SJCRH30 (cell line): ENCODE measurements around the gene MCFD2. TPM values are rescaled to one million over a fixed set of nuclear protein-coding genes. Genes with fewer than 3 reads are reported as not detected.
A peak's percentile ranks its signal among the peaks of the same experiment; 100 is the strongest.
"Not testable (repeated sequence)": the region's sequence is repeated elsewhere in the genome, so short reads cannot be mapped to it uniquely, and the experiment has no call there.

Experiments
- DNase-seq, 2 experiments: peaks; one replicate each; pipeline ENCODE4 v3.0.0-alpha.2; 2015 to 2020
- H3K27ac ChIP-seq: fragments of 250-450 bp; sonication (Bioruptor Pico); 2 replicates; pipeline ENCODE4 v1.5.1; 2020; ENCODE audit warnings: mild to moderate bottlenecking, moderate library complexity
- H3K27me3 ChIP-seq: fragments of 250-450 bp; sonication (Bioruptor Pico); 2 replicates; pipeline ENCODE4 v1.5.1; 2020; ENCODE audit warnings: mild to moderate bottlenecking, moderate library complexity
- H3K36me3 ChIP-seq: fragments of 250-450 bp; sonication (Bioruptor Pico); 2 replicates; pipeline ENCODE4 v1.5.1; 2020; ENCODE audit warnings: mild to moderate bottlenecking, moderate library complexity
- H3K4me1 ChIP-seq: fragments of 250-450 bp; sonication (Bioruptor Pico); 2 replicates; pipeline ENCODE4 v1.5.1; 2020; ENCODE audit warnings: mild to moderate bottlenecking, moderate library complexity
- H3K4me3 ChIP-seq: fragments of 250-450 bp; sonication (Bioruptor Pico); 2 replicates; pipeline ENCODE4 v1.5.1; 2020; ENCODE audit warnings: mild to moderate bottlenecking, moderate library complexity
- H3K9me3 ChIP-seq: fragments of 250-450 bp; sonication (Bioruptor Pico); replicated peaks from 2 replicates; pipeline ENCODE4 v1.5.1; 2020; ENCODE audit warnings: mild to moderate bottlenecking, moderate library complexity
- total RNA-seq: library from RNA; depleted of rRNA; stranded (reverse); fragments of >200 nt; shearing (Covaris generic); gene quantifications from 2 replicates; pipeline ENCODE4 v1.2.3, GENCODE V29; 2014

The MCFD2 gene
- total RNA-seq, 1 experiment from 2014 or later = 113 TPM

DNA sequence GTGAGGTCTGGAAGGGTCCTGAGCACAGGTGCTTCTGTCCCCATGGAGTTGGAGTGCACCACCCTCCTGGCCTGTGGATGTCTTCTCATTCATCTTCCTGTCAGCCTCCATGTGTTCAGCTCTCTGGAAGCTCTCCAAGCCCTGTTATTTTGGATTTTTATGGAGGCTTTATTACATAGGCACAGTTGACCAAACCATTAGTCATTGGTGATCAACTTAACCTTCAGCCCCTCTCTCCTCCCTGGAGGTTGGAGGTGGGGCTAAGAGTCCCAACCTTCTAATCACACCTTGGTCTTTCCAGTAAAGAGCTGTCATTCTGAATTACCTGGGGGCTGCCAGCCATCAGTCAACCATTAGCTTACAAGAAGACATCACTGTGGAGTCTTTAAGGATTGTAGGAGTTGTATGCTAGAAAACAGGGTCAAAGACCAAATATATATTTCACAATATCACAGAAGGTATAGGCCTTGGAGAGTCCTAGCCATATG, 7.5 kb upstream of the MCFD2 start:
- no peak for DNase-seq
- Histone ChIP-seq H3K4me1 (no peaks in the 10 kb centered on the region), H3K4me3 (no peak overlapping the region)

DNA sequence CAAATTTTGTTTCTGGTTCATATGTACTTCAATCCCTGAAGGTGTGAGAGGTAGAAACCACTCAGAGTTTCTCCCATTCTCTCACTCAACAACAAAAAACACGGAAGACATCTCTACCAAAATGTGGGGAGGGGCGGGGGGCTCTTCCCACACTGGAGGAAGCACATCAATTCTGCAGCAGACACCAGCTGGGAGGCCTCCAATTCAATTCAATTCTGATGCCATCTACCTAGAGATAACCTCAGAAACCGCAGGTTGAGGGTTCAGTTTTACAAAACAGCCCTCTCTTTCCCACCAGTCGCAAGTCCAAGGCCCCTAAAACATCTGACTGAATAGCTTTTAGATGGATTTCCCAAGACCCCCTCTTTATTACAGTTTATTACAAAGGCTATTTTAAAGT, 7.0 kb upstream of the MCFD2 start:
- Histone ChIP-seq H3K4me1 (no peaks in the 10 kb centered on the region), H3K27me3 (no peaks in the 10 kb centered on the region), H3K27ac (no peak overlapping the region), H3K9me3 (peaks cover 14% of the 10 kb centered on the region), H3K4me3 (no peak overlapping the region), H3K36me3 (no peaks in the 10 kb centered on the region)
- DNase-seq = no peak

More for the DNA sequence above, 7.5 kb upstream of the MCFD2 start:
- Histone ChIP-seq H3K36me3 (no peaks in the 10 kb centered on the region), H3K27me3 (no peaks in the 10 kb centered on the region), H3K9me3 (peaks cover 16% of the 10 kb centered on the region), H3K27ac (no peak overlapping the region)

DNA sequence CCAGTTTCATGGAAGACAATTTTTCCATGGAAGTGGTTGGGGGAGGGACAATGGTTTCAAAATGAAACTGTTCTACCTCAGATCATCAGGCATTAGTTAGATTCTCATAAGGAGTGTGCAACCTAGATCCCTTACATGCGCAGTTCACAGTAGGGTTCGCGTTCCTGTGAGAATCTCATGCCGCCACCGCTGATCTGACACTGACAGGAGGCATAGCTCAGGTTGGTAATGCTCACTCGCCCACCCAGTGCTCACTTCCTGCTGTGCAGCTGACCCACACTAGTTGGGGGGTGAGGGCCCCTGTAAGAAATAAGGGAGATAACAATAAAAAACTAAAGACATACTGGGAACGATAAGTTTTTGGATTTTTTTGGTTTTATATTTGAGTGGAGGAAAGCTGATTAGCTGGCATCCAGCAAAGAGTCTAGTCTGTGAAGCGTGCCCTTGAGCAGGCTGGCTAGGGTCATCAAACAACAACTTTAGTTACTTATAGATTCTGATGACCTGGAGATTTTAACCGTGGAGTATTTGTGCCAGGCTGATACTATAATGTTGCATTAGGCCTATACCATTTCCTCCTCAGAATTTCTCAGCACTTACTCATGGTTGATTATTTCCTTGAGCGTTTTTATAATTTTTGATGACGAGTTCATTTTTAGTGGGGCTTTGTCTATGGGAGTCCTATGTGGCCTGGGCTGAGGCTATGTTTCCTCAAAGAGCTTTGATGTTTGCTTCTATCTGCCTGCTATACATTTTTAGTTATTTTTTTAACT, 6.3 kb upstream of the MCFD2 start:
- Histone ChIP-seq H3K36me3 (no peaks in the 10 kb centered on the region), H3K27me3 (no peaks in the 10 kb centered on the region), H3K4me1 (no peaks in the 10 kb centered on the region), H3K4me3 (no peak overlapping the region), H3K9me3 (peaks cover 13% of the 10 kb centered on the region), H3K27ac (no peak overlapping the region)
- no peak for DNase-seq

DNA sequence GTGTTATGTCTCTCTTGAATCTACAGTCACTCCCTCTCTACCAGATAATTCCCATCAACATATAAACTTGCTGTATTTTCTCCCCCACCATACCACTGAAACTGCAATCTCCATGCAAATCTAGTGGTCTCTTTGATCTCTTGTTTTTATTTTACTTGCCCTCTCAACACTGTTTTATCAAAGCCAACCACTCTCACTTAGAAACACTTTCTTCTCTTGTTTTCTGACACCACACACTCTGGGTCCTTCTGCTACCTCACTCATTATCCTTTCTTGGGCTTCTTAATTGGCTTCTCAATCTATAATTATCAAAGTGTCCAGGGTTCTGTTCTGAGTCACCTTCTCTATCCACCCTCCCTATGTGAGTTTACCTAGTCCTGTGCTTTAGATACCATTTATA, 2.0 kb upstream of the MCFD2 start:
- Histone ChIP-seq H3K27ac (no peak overlapping the region), H3K4me1 (peaks cover 9% of the 10 kb centered on the region; the same call in 1 of the 2 replicates), H3K4me3 (no peak overlapping the region), H3K9me3 (no peaks in the 10 kb centered on the region), H3K36me3 (no peaks in the 10 kb centered on the region), H3K27me3 (no peaks in the 10 kb centered on the region)
- DNase-seq = no peak

DNA sequence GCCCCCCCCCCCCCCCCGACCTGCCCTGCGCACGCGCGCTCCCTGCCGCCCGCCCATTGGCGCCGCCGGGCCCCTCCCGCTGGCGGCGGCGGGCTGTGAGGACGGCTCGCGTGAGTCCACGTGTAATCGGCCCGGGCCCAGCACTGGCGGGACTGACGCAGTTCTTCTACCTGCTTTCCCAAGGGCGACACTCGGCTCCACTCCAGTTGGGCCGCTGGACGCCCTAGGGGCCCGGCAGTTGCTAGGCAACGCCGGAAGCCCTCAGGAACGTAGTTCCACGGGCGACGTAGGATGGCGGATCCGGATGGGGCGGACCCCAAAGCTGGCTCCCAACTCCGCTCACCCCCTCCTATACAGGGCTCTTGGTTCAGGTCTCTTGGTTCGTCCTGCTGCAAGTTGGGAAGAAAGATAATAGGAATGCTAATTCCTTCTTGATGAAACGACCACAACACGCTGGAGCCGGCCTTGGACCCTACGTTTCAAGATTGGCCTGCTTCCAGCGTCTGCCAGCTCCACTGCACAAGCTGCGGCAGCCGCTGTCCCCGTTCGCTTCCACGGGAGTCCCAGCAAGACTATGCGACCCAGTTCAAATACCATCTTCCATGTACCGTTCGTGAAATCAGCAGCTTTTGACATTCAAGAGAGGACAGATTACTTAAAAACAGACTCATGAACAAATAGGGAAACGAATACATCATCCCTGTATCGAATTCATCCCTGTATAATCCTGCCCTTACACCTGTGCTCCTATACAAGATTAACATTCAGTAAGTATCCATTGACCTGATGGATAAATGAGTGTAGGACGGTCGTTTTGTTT, 415 bp upstream of the MCFD2 start:
- peaks cover 3% of the 10 kb centered on the region; the same call in 1 of the 2 replicates for H3K36me3 ChIP-seq
- H3K4me1 ChIP-seq = peaks cover 9% of the 10 kb centered on the region; the same call in 1 of the 2 replicates
- peak overlapping the region; percentile 94 for H3K4me3 ChIP-seq
- peak; percentile 92 to 94 for DNase-seq
- H3K27me3 ChIP-seq = no peaks in the 10 kb centered on the region
- peak overlapping the region; percentile 68 for H3K27ac ChIP-seq
- no peaks in the 10 kb centered on the region for H3K9me3 ChIP-seq

DNA sequence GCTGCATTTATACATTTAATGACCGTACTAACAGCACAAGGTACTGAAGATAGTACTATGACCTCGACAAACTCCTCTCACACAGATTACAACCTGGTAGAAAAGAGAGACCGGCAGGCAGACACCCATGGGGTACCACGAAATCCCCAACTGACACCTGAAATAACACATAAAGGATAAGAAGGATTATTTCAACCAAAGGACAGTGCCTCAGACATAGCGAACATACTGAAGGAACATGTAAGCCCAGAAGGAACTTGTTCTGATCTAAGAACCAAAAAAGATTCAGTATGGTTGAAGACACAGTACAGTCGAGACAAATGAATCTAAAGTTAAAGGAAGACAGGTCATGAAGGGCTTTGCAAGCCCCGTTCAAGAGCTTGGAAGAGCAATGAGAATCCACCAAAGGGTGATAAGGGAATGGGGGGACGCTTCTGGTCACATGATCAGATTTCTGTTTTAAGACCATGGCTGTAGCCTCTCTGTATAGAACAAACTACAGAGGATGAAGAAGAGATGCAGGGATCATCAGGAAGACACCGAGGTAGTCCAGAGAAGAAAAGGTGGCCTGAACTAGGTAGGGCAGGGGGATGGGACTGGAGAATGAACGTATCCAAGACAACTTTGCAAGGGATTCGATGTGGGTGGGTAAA, 902 bp downstream of the MCFD2 start:
- H3K36me3 ChIP-seq = peaks cover 12% of the 10 kb centered on the region
- no peaks in the 10 kb centered on the region for H3K9me3 ChIP-seq
- H3K4me3 ChIP-seq = peak overlapping the region; percentile 94
- H3K4me1 ChIP-seq = peaks cover 9% of the 10 kb centered on the region; the same call in 1 of the 2 replicates
- no peaks in the 10 kb centered on the region for H3K27me3 ChIP-seq
- peak overlapping the region; percentile 68 for H3K27ac ChIP-seq
- no peak for DNase-seq

DNA sequence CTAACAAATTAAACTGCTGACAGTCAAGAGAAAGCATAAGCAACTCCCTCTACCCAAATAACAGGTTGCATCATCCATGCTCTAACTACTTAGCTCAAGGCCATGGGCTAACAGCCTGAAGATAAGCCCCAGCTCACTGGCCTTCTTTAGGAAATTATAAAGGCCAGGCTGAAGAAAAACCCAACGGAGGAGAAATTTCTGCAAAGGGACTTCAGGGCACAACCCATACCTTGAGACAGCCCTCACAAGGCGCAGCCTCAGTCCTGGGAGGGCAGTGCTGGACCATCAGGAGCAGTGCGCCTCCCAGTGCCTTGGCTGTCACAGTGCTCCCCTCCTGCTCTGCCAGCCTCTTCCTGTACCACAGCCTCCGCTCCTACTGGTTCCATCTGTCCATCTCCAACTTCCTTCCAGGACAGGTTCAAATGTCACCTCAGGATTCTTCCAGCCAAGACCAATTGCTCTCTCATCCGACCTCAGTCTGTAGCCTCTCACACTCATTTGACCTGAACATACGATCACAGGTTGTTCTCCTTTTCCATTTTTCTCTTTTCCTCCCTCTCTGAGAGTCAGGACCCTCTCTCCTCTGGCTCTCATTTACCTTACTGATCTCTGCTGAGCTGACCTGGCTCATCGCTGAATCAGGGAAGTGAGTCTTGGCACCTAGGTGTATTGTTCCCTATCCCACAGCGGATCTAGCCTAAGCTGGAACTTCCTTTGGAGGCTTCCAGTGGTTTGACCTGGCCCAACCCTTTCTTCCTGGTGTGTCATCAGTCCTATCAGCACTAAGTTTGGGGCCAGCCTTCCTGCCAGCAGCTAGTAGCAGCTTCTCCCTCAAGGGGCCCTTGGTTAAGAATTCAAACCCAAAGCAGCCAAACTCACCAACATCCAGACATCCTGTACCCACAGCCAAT, 1.9 kb downstream of the MCFD2 start:
- no peaks in the 10 kb centered on the region for H3K9me3 ChIP-seq
- H3K27ac ChIP-seq = no peak overlapping the region
- peaks cover 9% of the 10 kb centered on the region; the same call in 1 of the 2 replicates for H3K4me1 ChIP-seq
- no peaks in the 10 kb centered on the region for H3K27me3 ChIP-seq
- no peak overlapping the region for H3K4me3 ChIP-seq
- peaks cover 17% of the 10 kb centered on the region for H3K36me3 ChIP-seq
- DNase-seq = no peak

DNA sequence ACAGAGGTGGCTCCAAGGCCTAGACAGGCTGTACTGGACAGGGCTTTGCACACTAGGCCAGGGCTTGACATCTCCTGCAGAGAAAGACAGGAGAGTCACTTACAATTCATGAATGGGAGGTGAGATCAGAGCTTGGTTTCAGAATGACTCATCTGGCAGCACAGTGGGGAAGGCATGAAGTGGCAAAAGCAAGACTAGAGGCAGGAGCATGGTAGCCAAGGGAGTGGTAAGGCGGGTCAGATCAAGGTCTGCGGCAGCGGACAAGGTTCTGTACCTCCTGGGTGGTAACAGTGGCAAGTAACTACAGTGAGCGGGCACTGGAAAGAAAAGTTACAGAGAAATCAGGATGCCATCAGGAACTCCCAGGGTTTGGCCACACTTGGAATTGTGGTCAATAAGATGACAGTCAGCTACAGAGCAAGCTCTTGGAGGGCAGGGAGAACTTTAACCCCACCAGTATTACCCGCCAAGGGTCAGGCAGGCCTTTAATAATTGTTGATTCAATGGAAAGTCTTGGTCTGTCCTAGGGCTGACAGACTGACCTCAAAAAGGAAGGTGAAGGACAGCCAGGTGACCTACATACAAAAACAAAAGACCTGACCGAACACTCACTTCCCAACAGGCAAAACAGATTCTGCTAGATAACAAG, 5.7 kb downstream of the MCFD2 start:
- Histone ChIP-seq H3K27me3 (no peaks in the 10 kb centered on the region), H3K4me3 (no peak overlapping the region), H3K4me1 (peaks cover 9% of the 10 kb centered on the region; the same call in 1 of the 2 replicates), H3K9me3 (no peaks in the 10 kb centered on the region), H3K36me3 (peaks cover 51% of the 10 kb centered on the region), H3K27ac (no peak overlapping the region)
- no peak for DNase-seq

DNA sequence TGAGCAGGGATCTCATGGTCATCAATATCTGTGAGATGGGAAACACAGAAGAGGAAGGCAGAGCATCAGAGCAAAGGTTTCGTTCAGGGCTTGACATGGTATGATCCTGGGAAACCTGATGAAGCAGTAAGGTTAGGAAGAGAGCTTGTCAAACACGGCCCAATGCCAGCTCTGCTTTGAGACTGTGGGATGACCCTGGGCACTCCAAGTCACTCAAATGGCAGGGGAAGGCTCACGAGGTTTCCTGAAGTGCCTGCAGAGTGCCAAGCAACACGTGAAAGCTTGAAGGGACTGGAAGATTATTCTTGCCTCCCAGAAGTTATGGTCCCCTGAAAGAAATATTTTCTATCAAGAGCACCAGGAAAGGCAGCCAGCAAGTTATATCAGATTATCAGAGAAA, 6.5 kb downstream of the MCFD2 start:
- no peak overlapping the region for H3K27ac ChIP-seq
- no peak overlapping the region for H3K4me3 ChIP-seq
- no peaks in the 10 kb centered on the region for H3K9me3 ChIP-seq
- H3K36me3 ChIP-seq = peaks cover 58% of the 10 kb centered on the region
- peaks cover 4% of the 10 kb centered on the region; the same call in 1 of the 2 replicates for H3K4me1 ChIP-seq
- H3K27me3 ChIP-seq = no peaks in the 10 kb centered on the region
- DNase-seq = no peak

DNA sequence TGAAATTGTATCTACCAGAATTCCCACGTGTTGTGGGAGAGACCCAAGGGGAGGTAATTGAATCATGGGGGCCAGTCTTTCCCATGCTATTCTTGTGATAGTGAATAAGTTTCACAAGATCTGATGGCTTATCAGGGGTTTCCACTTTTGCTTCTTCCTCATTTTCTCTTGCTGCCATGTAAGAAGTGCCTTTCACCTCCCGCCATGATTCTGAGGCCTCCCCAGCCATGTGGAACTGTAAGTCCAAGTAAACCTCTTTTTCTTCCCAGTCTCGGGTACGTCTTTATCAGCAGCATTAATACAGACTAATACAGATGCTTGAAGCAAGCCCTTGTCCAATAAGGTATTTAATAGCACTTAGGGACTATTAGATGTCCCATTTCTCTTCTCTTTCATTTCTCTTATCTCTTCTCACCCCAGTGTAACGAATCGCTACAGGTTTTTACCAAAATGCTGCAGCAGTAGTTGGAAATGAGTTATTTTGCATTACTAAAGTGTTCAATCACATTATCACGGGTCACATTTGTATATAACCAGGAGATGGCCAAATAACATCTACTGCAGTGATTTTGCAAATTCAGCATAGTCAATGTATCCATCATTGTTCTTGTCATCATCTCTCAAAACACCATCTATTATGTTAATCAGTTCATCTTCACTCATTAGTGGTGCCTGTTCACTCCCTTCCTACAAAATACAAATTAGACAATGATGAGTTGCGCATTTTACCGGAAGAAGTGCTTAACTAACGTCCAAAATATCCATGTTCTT, 10.5 kb downstream of the MCFD2 start:
- H3K27ac ChIP-seq, H3K4me1 ChIP-seq, H3K4me3 ChIP-seq, H3K9me3 ChIP-seq, DNase-seq, H3K27me3 ChIP-seq: not testable (repeated sequence)
- peaks cover 51% of the 10 kb centered on the region for H3K36me3 ChIP-seq

DNA sequence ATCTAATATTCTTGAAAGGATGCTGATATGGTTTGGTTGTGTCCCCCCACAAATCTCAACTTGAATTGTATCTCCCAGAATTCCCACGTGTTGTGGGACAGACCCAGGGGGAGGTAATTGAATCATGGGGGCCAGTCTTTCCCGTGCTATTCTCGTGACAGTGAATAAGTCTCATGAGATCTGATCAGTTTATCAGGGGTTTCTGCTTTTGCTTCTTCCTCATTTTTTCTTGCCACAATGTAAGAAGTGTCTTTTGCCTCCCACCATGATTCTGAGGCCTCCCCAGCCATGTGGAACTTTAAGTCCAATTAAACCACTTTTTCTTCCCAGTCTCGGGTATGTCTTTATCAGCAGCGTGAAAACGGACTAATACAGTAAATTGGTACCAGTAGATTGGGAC, 12.6 kb downstream of the MCFD2 start:
- H3K36me3 ChIP-seq = peaks cover 35% of the 10 kb centered on the region
- not testable (repeated sequence) for H3K4me1 ChIP-seq, H3K4me3 ChIP-seq, H3K27ac ChIP-seq, H3K27me3 ChIP-seq, H3K9me3 ChIP-seq, DNase-seq

DNA sequence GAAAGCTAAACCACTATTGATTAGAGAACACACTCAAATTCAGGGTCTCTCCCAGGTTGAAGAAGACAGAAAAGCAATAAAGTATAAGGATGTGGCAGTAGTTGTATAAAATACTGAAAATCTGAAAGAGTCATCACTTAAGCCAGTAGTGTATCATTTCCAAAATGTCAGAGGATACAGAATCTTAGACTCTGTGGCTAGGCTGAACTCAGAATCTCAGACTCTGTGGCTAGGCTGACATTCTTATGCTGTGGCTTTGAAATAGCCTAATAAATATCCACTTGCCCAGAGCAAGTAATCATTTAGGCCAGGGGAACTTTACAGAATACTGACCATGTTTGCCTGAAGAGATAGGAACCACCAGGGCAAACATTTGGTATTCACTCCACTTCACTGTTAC, 13.1 kb downstream of the MCFD2 start:
- H3K9me3 ChIP-seq = no peaks in the 10 kb centered on the region
- peaks cover 30% of the 10 kb centered on the region for H3K36me3 ChIP-seq
- no peak for DNase-seq
- H3K4me1 ChIP-seq = no peaks in the 10 kb centered on the region
- H3K27me3 ChIP-seq = no peaks in the 10 kb centered on the region
- H3K4me3 ChIP-seq = no peak overlapping the region
- no peak overlapping the region for H3K27ac ChIP-seq

DNA sequence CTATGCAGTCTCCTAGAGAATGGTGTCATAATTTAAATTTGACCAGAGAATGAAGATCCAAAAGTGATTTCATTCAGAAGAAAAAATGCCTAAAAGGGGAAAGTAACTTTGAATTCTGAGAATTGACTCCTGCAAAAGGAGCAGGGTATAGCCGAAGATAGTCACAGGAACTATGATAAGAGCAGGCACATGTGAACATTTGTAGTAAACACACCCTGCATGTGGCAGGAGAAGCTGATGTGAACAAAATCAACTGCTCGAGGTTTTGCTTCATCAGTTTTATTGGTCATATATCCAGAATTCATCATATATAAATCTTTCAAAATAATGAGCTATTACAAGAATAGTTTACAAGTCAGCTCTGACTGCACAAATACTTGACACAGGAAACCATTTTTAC, 14.0 kb downstream of the MCFD2 start:
- Histone ChIP-seq H3K27me3 (no peaks in the 10 kb centered on the region), H3K27ac (no peak overlapping the region), H3K4me1 (no peaks in the 10 kb centered on the region)

More for the DNA sequence above, 14.0 kb downstream of the MCFD2 start:
- H3K4me3 ChIP-seq = no peak overlapping the region
- no peaks in the 10 kb centered on the region for H3K9me3 ChIP-seq
- no peak for DNase-seq
- peaks cover 21% of the 10 kb centered on the region for H3K36me3 ChIP-seq
